SK-N-SH treated with all-trans-retinoic acid at 6 μM for 48 hours (cell line): Measurements from ENCODE around the gene CDH5.

Source experiments
- ATAC-seq: fragments of 200-7000 bp; cut with Tn5 transposase; 3 replicates; pipeline ENCODE4 v1.9.1; 2020; ENCODE audit warnings: mild to moderate bottlenecking, moderate library complexity
- CSDC2 ChIP-seq: fragments of 250-450 bp; sonication (Bioruptor Pico); IDR thresholded peaks from 2 replicates; pipeline ENCODE4 v1.5.0; 2020; ENCODE audit warnings: mild to moderate bottlenecking, moderate library complexity
- CSRNP3 ChIP-seq: fragments of 250-450 bp; sonication (Bioruptor Pico); IDR thresholded peaks from 2 replicates; pipeline ENCODE4 v1.5.1; 2021; ENCODE audit warnings: mild to moderate bottlenecking, moderate library complexity
- GLIS3 ChIP-seq: fragments of 250-450 bp; sonication (Bioruptor Pico); IDR thresholded peaks from 2 replicates; pipeline ENCODE4 v1.5.0; 2020; ENCODE audit warnings: mild to moderate bottlenecking, moderate library complexity
- PATZ1 ChIP-seq: fragments of 250-450 bp; sonication (Bioruptor Pico); IDR thresholded peaks from 2 replicates; pipeline ENCODE4 v1.8.0; 2020; ENCODE audit warnings: mild to moderate bottlenecking, moderate library complexity, borderline replicate concordance
- POU6F1 ChIP-seq: fragments of 250-450 bp; sonication (Bioruptor Pico); IDR thresholded peaks from 2 replicates; pipeline ENCODE4 v1.8.0; 2021; ENCODE audit warnings: low read depth, mild to moderate bottlenecking, moderate library complexity, borderline replicate concordance
- PPARA ChIP-seq: fragments of 250-450 bp; sonication (Bioruptor Pico); IDR thresholded peaks from 2 replicates; pipeline ENCODE4 v1.5.0; 2020; ENCODE audit warnings: mild to moderate bottlenecking, borderline replicate concordance
- SNAI2 ChIP-seq: fragments of 250-450 bp; sonication (Bioruptor Pico); IDR thresholded peaks from 2 replicates; pipeline ENCODE4 v1.5.0; 2020; ENCODE audit warnings: mild to moderate bottlenecking, moderate library complexity
- TCF4 ChIP-seq: fragments of 250-450 bp; sonication (Bioruptor Pico); IDR thresholded peaks from 2 replicates; pipeline ENCODE4 v1.8.0; 2021; ENCODE audit warnings: mild to moderate bottlenecking, moderate library complexity, borderline replicate concordance
- TOX ChIP-seq: fragments of 250-450 bp; sonication (Bioruptor Pico); IDR thresholded peaks from 2 replicates; pipeline ENCODE4 v1.8.0; 2021; ENCODE audit warnings: mild to moderate bottlenecking, moderate library complexity, borderline replicate concordance
- TSHZ2 ChIP-seq: fragments of 250-450 bp; sonication (Bioruptor Pico); IDR thresholded peaks from 2 replicates; pipeline ENCODE4 v1.5.0; 2020; ENCODE audit warnings: mild to moderate bottlenecking, moderate library complexity
- ZC3H10 ChIP-seq: fragments of 250-450 bp; sonication (Bioruptor Pico); IDR thresholded peaks from 2 replicates; pipeline ENCODE4 v1.5.1; 2021; ENCODE audit warnings: mild to moderate bottlenecking, moderate library complexity
- ZFP3 ChIP-seq: fragments of 250-450 bp; sonication (Bioruptor Pico); IDR thresholded peaks from 2 replicates; pipeline ENCODE4 v1.5.0; 2020; ENCODE audit warnings: mild to moderate bottlenecking, moderate library complexity
- ZFP30 ChIP-seq: fragments of 450-650 bp; formaldehyde crosslinking; IDR thresholded peaks from 2 replicates; pipeline ENCODE4 v1.5.0; 2022; ENCODE audit warnings: mild to moderate bottlenecking, moderate library complexity
- ZNF70 ChIP-seq: fragments of 450-650 bp; formaldehyde crosslinking; IDR thresholded peaks from 2 replicates; pipeline ENCODE4 v1.5.0; 2020; ENCODE audit warnings: mild to moderate bottlenecking, moderate library complexity

The CDH5 gene

GRCh38 chr16:66359012-66359411 lies 7.5 kb upstream of the CDH5 start:
- peak; percentile 20; the same call in 2 of the 3 replicates for ATAC-seq
- TF ChIP-seq TOX (CRISPR knock-in tag), result no peak
- no peak for TF ChIP-seq GLIS3
- TF ChIP-seq CSRNP3 (CRISPR knock-in tag), result no peak
- no peak for TF ChIP-seq ZFP30
- TF ChIP-seq PATZ1 (CRISPR knock-in tag), result no peak
- TF ChIP-seq ZFP3 (CRISPR knock-in tag), result no peak
- TF ChIP-seq POU6F1, result no peak

- ATAC-seq, result peak; percentile 11; the same call in 2 of the 3 replicates
- TF ChIP-seq CSDC2 (CRISPR knock-in tag), result no peak
- no peak for TF ChIP-seq SNAI2 (CRISPR knock-in tag)
- TF ChIP-seq POU6F1, result no peak
- TF ChIP-seq TSHZ2, result no peak
- no peak for TF ChIP-seq TCF4 (CRISPR knock-in tag)
Measured at GRCh38 chr16:66359811-66360608, 6.5 kb upstream of the CDH5 start.

- no peak for ATAC-seq
- TF ChIP-seq PPARA (CRISPR knock-in tag), result no peak
Measured at GRCh38 chr16:66360624-66361324, 5.7 kb upstream of the CDH5 start.

- TF ChIP-seq ZNF70, result no peak
- TF ChIP-seq PPARA (CRISPR knock-in tag), result no peak
- no peak for TF ChIP-seq ZC3H10 (CRISPR knock-in tag)
- ATAC-seq, result no peak
Measured at GRCh38 chr16:66361604-66362135, 4.8 kb upstream of the CDH5 start.
